Liver (tissue), 9 donors: ENCODE results near the gene CUX1. TPM values are rescaled to one million over a fixed set of nuclear protein-coding genes. Genes with fewer than 3 reads are reported as not detected.

Experiments used
- DNase-seq: peaks from one replicate; pipeline ENCODE4 v3.0.0-alpha.2; 2017; ENCODE audit warnings: low spot score
- H3K27ac ChIP-seq, 2 donors: one replicate each; pipeline ENCODE4 v1.7.0; 2013; ENCODE audit warnings: inconsistent platforms in 2 of 2, low read length in 2 of 2, control low read depth in 1 of 2, low read depth in 1 of 2, mild to moderate bottlenecking in 1 of 2
- H3K27me3 ChIP-seq, 4 donors: one replicate each; pipeline versions ENCODE4 v1.6.1 to v1.7.0; 2013; ENCODE audit warnings: low read length in 3 of 4, inconsistent platforms in 1 of 4, mild to moderate bottlenecking in 1 of 4, moderate library complexity in 1 of 4; ENCODE audit not compliant: control insufficient read depth in 4 of 4, insufficient read depth in 4 of 4
- H3K36me3 ChIP-seq, 4 donors: one replicate each; pipeline versions ENCODE4 v1.6.1 to v1.7.0; 2013; ENCODE audit warnings: low read length in 3 of 4, mild to moderate bottlenecking in 3 of 4, low read depth in 1 of 4, moderate library complexity in 1 of 4; ENCODE audit not compliant: control insufficient read depth in 4 of 4, insufficient read depth in 3 of 4
- H3K4me1 ChIP-seq, 4 donors: one replicate each; pipeline versions ENCODE4 v1.6.1 to v1.7.0; 2013; ENCODE audit warnings: low read length in 3 of 4, mild to moderate bottlenecking in 3 of 4, moderate library complexity in 1 of 4; ENCODE audit not compliant: control insufficient read depth in 4 of 4, insufficient read depth in 4 of 4
- H3K4me3 ChIP-seq, 3 donors: one replicate each; pipeline versions ENCODE4 v1.6.1 to v1.7.0; 2013; ENCODE audit warnings: low read length in 3 of 3, control low read depth in 1 of 3, low read depth in 1 of 3, mild to moderate bottlenecking in 1 of 3
- H3K9ac ChIP-seq, 2 donors: one replicate each; pipeline ENCODE4 v1.7.0; 2013; ENCODE audit warnings: low read length in 2 of 2, mild to moderate bottlenecking in 2 of 2, moderate library complexity in 2 of 2, control low read depth in 1 of 2, low read depth in 1 of 2
- H3K9me3 ChIP-seq, 4 donors: one replicate each; pipeline versions ENCODE4 v1.6.1 to v1.7.0; 2013; ENCODE audit warnings: low read length in 3 of 4; ENCODE audit not compliant: control insufficient read depth in 4 of 4
- ATF3 ChIP-seq: IDR thresholded peaks from 2 replicates; pipeline ENCODE4 v1.6.1; 2016; ENCODE audit warnings: antibody characterized with exemption
- CTCF ChIP-seq: fragments of 150-350 bp; IDR thresholded peaks from 2 replicates; pipeline ENCODE4 v1.5.1; 2017; ENCODE audit warnings: improper control_type of control experiment, low read depth, low read length; ENCODE audit not compliant: missing input control
- EGR1 ChIP-seq, 2 donors: IDR thresholded peaks; 2 replicates each; pipeline ENCODE4 v1.6.1; 2016 to 2018; ENCODE audit warnings: antibody characterized with exemption in 2 of 2, low read depth in 2 of 2
- FOXA1 ChIP-seq: IDR thresholded peaks from 2 replicates; pipeline ENCODE4 v1.6.1; 2016; ENCODE audit warnings: antibody characterized with exemption
- FOXA2 ChIP-seq: IDR thresholded peaks from 2 replicates; pipeline ENCODE4 v1.6.1; 2016; ENCODE audit warnings: antibody characterized with exemption
- GABPA ChIP-seq, 2 donors: IDR thresholded peaks in 1 of 2; conservative IDR thresholded peaks in 1 of 2; 2 replicates each; pipeline ENCODE4 v1.6.1; 2016; ENCODE audit warnings: antibody characterized with exemption in 2 of 2, mild to moderate bottlenecking in 1 of 2, moderate library complexity in 1 of 2
- HNF4A ChIP-seq, 2 donors: conservative IDR thresholded peaks; 2 replicates each; pipeline ENCODE4 v1.6.1; 2016; ENCODE audit warnings: antibody characterized with exemption in 2 of 2, mild to moderate bottlenecking in 2 of 2
- HNF4G ChIP-seq: IDR thresholded peaks from 2 replicates; pipeline ENCODE4 v1.6.1; 2016; ENCODE audit warnings: antibody characterized with exemption
- JUND ChIP-seq, 2 donors: IDR thresholded peaks; 2 replicates each; pipeline ENCODE4 v1.6.1; 2016; ENCODE audit warnings: antibody characterized with exemption in 2 of 2
- NR2F2 ChIP-seq: IDR thresholded peaks from 2 replicates; pipeline ENCODE4 v1.6.1; 2016; ENCODE audit warnings: antibody characterized with exemption
- RAD21 ChIP-seq, 2 donors: IDR thresholded peaks; 2 replicates each; pipeline ENCODE4 v1.6.1; 2016; ENCODE audit warnings: antibody characterized with exemption in 2 of 2, mild to moderate bottlenecking in 2 of 2
- REST ChIP-seq: IDR thresholded peaks from 2 replicates; pipeline ENCODE4 v1.6.1; 2016; ENCODE audit warnings: antibody characterized with exemption, mild to moderate bottlenecking
- RXRA ChIP-seq, 2 donors: IDR thresholded peaks; 2 replicates each; pipeline ENCODE4 v1.6.1; 2017 to 2018; ENCODE audit warnings: antibody characterized with exemption in 2 of 2, mild to moderate bottlenecking in 1 of 2
- SP1 ChIP-seq: IDR thresholded peaks from 2 replicates; pipeline ENCODE4 v1.6.1; 2018; ENCODE audit warnings: antibody characterized with exemption, mild to moderate bottlenecking
- TAF1 ChIP-seq: conservative IDR thresholded peaks from 2 replicates; pipeline ENCODE4 v1.6.1; 2016; ENCODE audit warnings: antibody characterized with exemption, mild to moderate bottlenecking
- YY1 ChIP-seq: IDR thresholded peaks from 2 replicates; pipeline ENCODE4 v1.6.1; 2016; ENCODE audit warnings: antibody characterized with exemption, mild to moderate bottlenecking
- ZBTB33 ChIP-seq: IDR thresholded peaks from 2 replicates; pipeline ENCODE4 v1.6.1; 2016; ENCODE audit warnings: antibody characterized with exemption
- WGBS: extraction: QIAGEN DNeasy Blood & Tissue Kit; methylation state at CpG from one replicate; pipeline ENCODE4 v1.1.7; 2013; 5-methylcytosine and 5-hydroxymethylcytosine counted together
- polyA plus RNA-seq, 2 donors: library from polyadenylated mRNA; stranded (reverse) in 1 of 2; unstranded in 1 of 2; fragments of 200-250 nt in 1 of 2; fragments of >200 nt in 1 of 2; fragmentation: Nextera tagmentation in 1 of 2; extraction: Ambion mirVana in 1 of 2; gene quantifications; one replicate each; pipeline versions ENCODE4 v1.2.1 to v1.2.3, GENCODE V29; 2013 to 2015
- total RNA-seq, 2 donors: library from RNA; depleted of rRNA; stranded (reverse); fragments of >200 nt; gene quantifications; one replicate each; pipeline ENCODE4 v1.2.3, GENCODE V29; 2014
- donor health status: healthy.
- donor health status: healthy.
- donor health status: healthy.
- donor health status: healthy.
- donor health status: healthy.

The CUX1 gene
- total and polyA plus RNA-seq, 4 donors: 18.6 to 40.6 (median 21.4) TPM

- no peak overlapping the region for H3K9ac ChIP-seq
- DNase-seq: no peak
- no peak overlapping the region for H3K4me3 ChIP-seq
- no peak overlapping the region for H3K27ac ChIP-seq
- H3K36me3 ChIP-seq: peaks cover 0 to 13% (median 11%) of the 10 kb centered on the region in 4 donors
- WGBS: 94% methylated on average over 14 of the region's 14 CpGs
- H3K9me3 ChIP-seq: peaks cover 0 to 6% (median 0%) of the 10 kb centered on the region in 4 donors
- no peak for TF ChIP-seq SP1
- TF ChIP-seq HNF4G: no peak
- no peak for TF ChIP-seq HNF4A (conservative IDR thresholded peaks at IDR 0.05)
- TF ChIP-seq RXRA (IDR thresholded peaks at IDR 0.05): no peak
- no peak for TF ChIP-seq NR2F2
- no peak for TF ChIP-seq TAF1
- no peak for TF ChIP-seq ZBTB33
- TF ChIP-seq JUND (IDR thresholded peaks at IDR 0.05): no peak
- no peak for TF ChIP-seq FOXA1
- no peaks in the 10 kb centered on the region for H3K4me1 ChIP-seq
- H3K27me3 ChIP-seq: no peaks in the 10 kb centered on the region
Measured at GRCh38 chr7:102073931-102074880, 256.8 kb downstream of the CUX1 start.

DNA sequence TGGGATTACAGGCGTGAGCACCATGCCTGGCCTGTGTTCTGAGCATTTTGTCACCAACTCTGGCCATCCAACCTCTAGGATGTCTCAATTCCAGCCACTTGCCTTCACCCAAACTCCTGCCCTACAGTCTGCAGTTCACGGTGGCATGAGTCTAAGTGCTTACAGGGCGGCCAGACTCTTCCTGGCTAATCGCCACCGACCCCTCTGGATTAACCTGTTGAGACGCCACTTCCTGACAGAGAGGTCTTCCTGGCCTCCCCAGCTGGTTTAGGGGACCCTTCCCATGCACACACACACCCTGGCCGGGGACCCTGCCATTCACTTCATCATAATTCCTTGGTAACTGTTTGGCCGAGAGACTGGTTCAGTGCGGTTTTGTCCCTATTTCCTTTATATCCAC lies 257.7 kb downstream of the CUX1 start:
- H3K4me1 ChIP-seq: no peaks in the 10 kb centered on the region
- H3K4me3 ChIP-seq: no peak overlapping the region
- H3K9me3 ChIP-seq: peaks cover 0 to 6% (median 0%) of the 10 kb centered on the region in 4 donors
- WGBS: 97% methylated on average over 9 of the region's 9 CpGs
- TF ChIP-seq REST (no peak), HNF4G (no peak), CTCF (no peak), RXRA (IDR thresholded peaks at IDR 0.05) (no peak), RAD21 (IDR thresholded peaks at IDR 0.05) (no peak), GABPA (IDR thresholded peaks at IDR 0.05 in 1 of 2, conservative IDR thresholded peaks at IDR 0.05 in 1 of 2) (no peak), SP1 (no peak), TAF1 (no peak), FOXA2 (no peak), YY1 (no peak), FOXA1 (no peak), EGR1 (IDR thresholded peaks at IDR 0.05; ENCODE audit: low read depth in 2 of 2) (no peak), ATF3 (no peak)
- no peak overlapping the region for H3K9ac ChIP-seq
- no peak overlapping the region for H3K27ac ChIP-seq
- H3K27me3 ChIP-seq: no peaks in the 10 kb centered on the region
- peaks cover 0 to 13% (median 11%) of the 10 kb centered on the region in 4 donors for H3K36me3 ChIP-seq
- no peak for DNase-seq
